HEK293 (cell line): Measurements from ENCODE around the gene DIP2C.

Experiments used
- CTCF ChIA-PET: fragments of 350-600 bp; formaldehyde crosslinking; extraction: SDS; loops from one replicate; lab custom pipeline; 2021; ENCODE audit warnings: antibody characterized with exemption; lab: Yijun Ruan, JAX
- POLR2A ChIA-PET: fragments of 300-600 bp; formaldehyde crosslinking; extraction: SDS; loops from one replicate; lab custom pipeline; 2020; ENCODE audit warnings: antibody characterized with exemption, inconsistent platforms; lab: Yijun Ruan, JAX
- H3K27ac ChIP-seq: fragments of 200-500 bp; sonication (Bioruptor generic); 2 replicates; pipeline ENCODE4 v1.5.1; 2014; ENCODE audit warnings: low read depth, low read length, control low read depth, inconsistent platforms; ENCODE audit errors: extremely low read depth
- H3K36me3 ChIP-seq, 2 experiments: fragments of 200-500 bp in 1 of 2; sonication (Bioruptor generic) in 1 of 2; 1 replicate in 1 of 2; 2 replicates in 1 of 2; pipeline ENCODE4 v1.5.1; 2014 to 2017; ENCODE audit warnings: inconsistent platforms in 2 of 2, low read length in 2 of 2; ENCODE audit not compliant: control insufficient read depth in 2 of 2, insufficient read depth in 1 of 2
- H3K4me1 ChIP-seq: fragments of 200-500 bp; sonication (Bioruptor generic); 2 replicates; pipeline ENCODE4 v1.5.1; 2014; ENCODE audit warnings: mild to moderate bottlenecking, low read length, inconsistent platforms; ENCODE audit not compliant: control insufficient read depth, insufficient read depth
- H3K4me3 ChIP-seq: 2 replicates; pipeline ENCODE4 v1.5.1; 2011; ENCODE audit warnings: low read depth, mild to moderate bottlenecking, control low read depth, low read length, moderate library complexity
- H3K9me3 ChIP-seq: fragments of 200-500 bp; sonication (Bioruptor generic); 2 replicates; pipeline ENCODE4 v1.5.1; 2014; ENCODE audit warnings: low read depth, low read length, inconsistent platforms; ENCODE audit not compliant: control insufficient read depth, insufficient read depth
- ATF2 ChIP-seq: fragments of 450-650 bp; formaldehyde crosslinking; IDR thresholded peaks from 2 replicates; pipeline ENCODE4 v1.5.1; 2016; ENCODE audit warnings: missing biosample characterization, missing genetic modification characterization, low read depth
- GLI4 ChIP-seq: fragments of 450-650 bp; formaldehyde crosslinking; IDR thresholded peaks from 2 replicates; pipeline ENCODE4 v1.5.1; 2016; ENCODE audit warnings: missing biosample characterization, missing genetic modification characterization
- GLIS2 ChIP-seq: fragments of 450-650 bp; formaldehyde crosslinking; IDR thresholded peaks from 2 replicates; pipeline ENCODE4 v1.5.1; 2016; ENCODE audit warnings: missing biosample characterization, missing genetic modification characterization
- KLF17 ChIP-seq: fragments of 450-650 bp; formaldehyde crosslinking; IDR thresholded peaks from 2 replicates; pipeline ENCODE4 v1.5.1; 2016; ENCODE audit warnings: missing biosample characterization, missing genetic modification characterization
- KLF7 ChIP-seq: fragments of 450-650 bp; formaldehyde crosslinking; IDR thresholded peaks from 2 replicates; pipeline ENCODE4 v1.5.1; 2016; ENCODE audit warnings: missing biosample characterization, missing genetic modification characterization, borderline replicate concordance
- REPIN1 ChIP-seq: fragments of 450-650 bp; formaldehyde crosslinking; IDR thresholded peaks from 2 replicates; pipeline ENCODE4 v1.5.1; 2017; ENCODE audit warnings: missing biosample characterization, missing genetic modification characterization, low read depth
- SETDB1 ChIP-seq: IDR thresholded peaks from one replicate; pipeline ENCODE4 v1.6.1; 2017; ENCODE audit warnings: mild to moderate bottlenecking, low read length, moderate library complexity, mixed read lengths; ENCODE audit not compliant: insufficient read length
- ZBTB17 ChIP-seq: fragments of 450-650 bp; formaldehyde crosslinking; IDR thresholded peaks from 2 replicates; pipeline ENCODE4 v1.5.1; 2016; ENCODE audit warnings: missing biosample characterization, missing genetic modification characterization
- ZBTB7A ChIP-seq: fragments of 450-650 bp; formaldehyde crosslinking; IDR thresholded peaks from 2 replicates; pipeline ENCODE4 v1.5.1; 2016; ENCODE audit warnings: low read depth, missing biosample characterization, missing genetic modification characterization
- ZEB2 ChIP-seq: fragments of 450-650 bp; formaldehyde crosslinking; IDR thresholded peaks from 2 replicates; pipeline ENCODE4 v1.5.1; 2016; ENCODE audit warnings: missing biosample characterization, missing genetic modification characterization
- ZFP69B ChIP-seq: fragments of 450-650 bp; formaldehyde crosslinking; IDR thresholded peaks from 2 replicates; pipeline ENCODE4 v1.5.1; 2016; ENCODE audit warnings: missing biosample characterization, missing genetic modification characterization
- ZNF132 ChIP-seq: fragments of 450-650 bp; formaldehyde crosslinking; IDR thresholded peaks from 2 replicates; pipeline ENCODE4 v1.5.1; 2017; ENCODE audit warnings: missing biosample characterization, missing genetic modification characterization, borderline replicate concordance
- ZNF26 ChIP-seq: fragments of 450-650 bp; formaldehyde crosslinking; IDR thresholded peaks from 2 replicates; pipeline ENCODE4 v1.5.1; 2016; ENCODE audit warnings: missing biosample characterization, missing genetic modification characterization
- ZNF280C ChIP-seq: fragments of 450-650 bp; formaldehyde crosslinking; IDR thresholded peaks from 2 replicates; pipeline ENCODE4 v1.5.1; 2016; ENCODE audit warnings: missing biosample characterization, missing genetic modification characterization
- ZNF302 ChIP-seq: fragments of 450-650 bp; formaldehyde crosslinking; IDR thresholded peaks from 2 replicates; pipeline ENCODE4 v1.5.1; 2016; ENCODE audit warnings: missing biosample characterization, missing genetic modification characterization, low read depth
- ZNF350 ChIP-seq: fragments of 450-650 bp; formaldehyde crosslinking; IDR thresholded peaks from 2 replicates; pipeline ENCODE4 v1.5.0; 2017; ENCODE audit warnings: missing biosample characterization, mild to moderate bottlenecking, missing genetic modification characterization
- ZNF366 ChIP-seq: fragments of 450-650 bp; formaldehyde crosslinking; conservative IDR thresholded peaks from 2 replicates; pipeline ENCODE4 v1.5.1; 2016; ENCODE audit warnings: missing biosample characterization, missing genetic modification characterization
- ZNF394 ChIP-seq: fragments of 450-650 bp; formaldehyde crosslinking; IDR thresholded peaks from 2 replicates; pipeline ENCODE4 v1.5.1; 2016; ENCODE audit warnings: missing biosample characterization, missing genetic modification characterization, mild to moderate bottlenecking, moderate library complexity, borderline replicate concordance
- ZNF416 ChIP-seq: fragments of 450-650 bp; formaldehyde crosslinking; IDR thresholded peaks from 2 replicates; pipeline ENCODE4 v1.5.1; 2016; ENCODE audit warnings: missing biosample characterization, missing genetic modification characterization
- ZNF558 ChIP-seq: fragments of 450-650 bp; formaldehyde crosslinking; IDR thresholded peaks from 2 replicates; pipeline ENCODE4 v1.5.1; 2016; ENCODE audit warnings: missing biosample characterization, missing genetic modification characterization
- ZNF654 ChIP-seq: fragments of 450-650 bp; formaldehyde crosslinking; IDR thresholded peaks from 2 replicates; pipeline ENCODE4 v1.5.1; 2016; ENCODE audit warnings: low read depth, missing biosample characterization, missing genetic modification characterization
- ZNF692 ChIP-seq: fragments of 450-650 bp; formaldehyde crosslinking; IDR thresholded peaks from 2 replicates; pipeline ENCODE4 v1.5.1; 2016; ENCODE audit warnings: missing biosample characterization, missing genetic modification characterization
- ZNF76 ChIP-seq: fragments of 450-650 bp; formaldehyde crosslinking; IDR thresholded peaks from 2 replicates; pipeline ENCODE4; 2016; ENCODE audit warnings: low read depth, missing biosample characterization, missing genetic modification characterization, borderline replicate concordance
- ZNF768 ChIP-seq: fragments of 450-650 bp; formaldehyde crosslinking; IDR thresholded peaks from 2 replicates; pipeline ENCODE4 v1.5.1; 2018; ENCODE audit warnings: missing biosample characterization, mild to moderate bottlenecking, missing genetic modification characterization
- ZNF791 ChIP-seq: fragments of 450-650 bp; formaldehyde crosslinking; IDR thresholded peaks from 2 replicates; pipeline ENCODE4 v1.5.1; 2016; ENCODE audit warnings: missing biosample characterization, missing genetic modification characterization

The DIP2C gene

GRCh38 chr10:422241-422640 lies 267.2 kb downstream of the DIP2C start (continued):
- TF ChIP-seq ZEB2 (tag by site-specific recombination): no peak
- no peak for TF ChIP-seq ZNF280C
- no peak for TF ChIP-seq ZNF654 (tag by site-specific recombination)
- no peak for TF ChIP-seq REPIN1 (tag by site-specific recombination)
- TF ChIP-seq ZNF350: no peak
- TF ChIP-seq ZBTB17: no peak
- no peak for TF ChIP-seq ZNF791 (tag by site-specific recombination)
- TF ChIP-seq ZNF768: no peak

GRCh38 chr10:421170-421569 lies 268.3 kb downstream of the DIP2C start:
- POLR2A ChIA-PET: no interaction called here
- no peak overlapping the region for H3K4me3 ChIP-seq

GRCh38 chr10:420154-421121 lies 269.0 kb downstream of the DIP2C start:
- CTCF ChIA-PET: no interaction called here
- peaks cover 0 to 25% of the 10 kb centered on the region in 2 experiments; a peak in 1 of 3 replicates for H3K36me3 ChIP-seq
- POLR2A ChIA-PET: no interaction called here
- no peak for TF ChIP-seq ZBTB7A
- TF ChIP-seq ZNF416 (tag by site-specific recombination): no peak
- TF ChIP-seq ZNF558: no peak
- TF ChIP-seq ATF2 (tag by site-specific recombination): no peak
- TF ChIP-seq GLI4: no peak
- TF ChIP-seq ZNF366 (tag by site-specific recombination): no peak
- no peak for TF ChIP-seq KLF7 (tag by site-specific recombination)
- no peak for TF ChIP-seq SETDB1
- TF ChIP-seq ZNF26 (tag by site-specific recombination): no peak
- TF ChIP-seq ZNF302: no peak
- no peak for TF ChIP-seq ZNF132 (tag by site-specific recombination)
- no peak for TF ChIP-seq GLIS2 (tag by site-specific recombination)

More at GRCh38 chr10:421170-421569, 268.3 kb downstream of the DIP2C start:
- H3K27ac ChIP-seq: no peak overlapping the region
- CTCF ChIA-PET: no interaction called here
- H3K4me1 ChIP-seq: no peaks in the 10 kb centered on the region
- H3K36me3 ChIP-seq: peaks cover 0 to 25% of the 10 kb centered on the region in 2 experiments; a peak in 1 of 3 replicates
- TF ChIP-seq ZNF394 (tag by site-specific recombination) (no peak), GLI4 (no peak), ZFP69B (no peak), ZNF76 (tag by site-specific recombination) (no peak), ZNF692 (tag by site-specific recombination) (no peak), KLF17 (no peak)
- H3K9me3 ChIP-seq: no peaks in the 10 kb centered on the region

More at GRCh38 chr10:420154-421121, 269.0 kb downstream of the DIP2C start:
- Histone ChIP-seq H3K4me3 (no peak overlapping the region), H3K4me1 (no peaks in the 10 kb centered on the region), H3K27ac (no peak overlapping the region), H3K9me3 (no peaks in the 10 kb centered on the region)
